Stimulated activated CD8-positive, alpha-beta memory T cell treated with anti-CD3 and anti-CD28 coated beads, Interleukin-15, amount 100 ng/mL, for 4 hours (primary cell): ENCODE data around the gene VWC2L.

ENCODE experiments used
- DNase-seq, 2 donors: peaks; one replicate each; pipeline ENCODE4 v3.0.0-alpha.2; 2020; ENCODE audit warnings: low read depth in 2 of 2

Gene VWC2L

GRCh38 chr2:214410918-214411554 is at the start of gene VWC2L:
Gene VWC2L (plus strand): TSS chr2:214411054. CDS start chr2:214414194, 3,140 bp downstream.
- no peak for DNase-seq

DNA sequence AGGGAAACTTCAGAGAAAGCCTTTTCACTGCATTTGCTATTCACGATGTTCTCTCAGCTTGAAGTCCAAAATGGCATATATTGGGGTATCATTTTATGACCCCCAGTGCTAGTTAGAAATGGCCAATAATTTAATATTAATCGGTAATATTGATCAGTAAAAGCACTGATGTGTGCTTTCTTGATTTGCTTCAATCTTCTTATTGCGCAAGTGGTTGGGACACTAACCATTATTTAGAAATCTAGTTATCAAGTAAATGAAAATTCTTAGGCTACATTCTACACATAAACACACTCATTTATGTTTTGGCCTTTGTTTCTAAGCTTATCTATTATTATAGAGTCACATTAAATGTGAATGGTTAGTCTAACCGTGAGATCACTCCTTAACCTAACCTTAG is 49.7 kb upstream of the VWC2L start:
- no peak for DNase-seq

GRCh38 chr2:214365549-214365948 is 45.3 kb upstream of the VWC2L start:
- no peak for DNase-seq

- DNase-seq: no peak
These were observed 43.7 kb upstream of the VWC2L start for GRCh38 chr2:214367171-214367570.

GRCh38 chr2:214376618-214377285 is 34.1 kb upstream of the VWC2L start:
- DNase-seq: no peak

- no peak for DNase-seq
These were observed 33.6 kb upstream of the VWC2L start for GRCh38 chr2:214377286-214377624.

DNA sequence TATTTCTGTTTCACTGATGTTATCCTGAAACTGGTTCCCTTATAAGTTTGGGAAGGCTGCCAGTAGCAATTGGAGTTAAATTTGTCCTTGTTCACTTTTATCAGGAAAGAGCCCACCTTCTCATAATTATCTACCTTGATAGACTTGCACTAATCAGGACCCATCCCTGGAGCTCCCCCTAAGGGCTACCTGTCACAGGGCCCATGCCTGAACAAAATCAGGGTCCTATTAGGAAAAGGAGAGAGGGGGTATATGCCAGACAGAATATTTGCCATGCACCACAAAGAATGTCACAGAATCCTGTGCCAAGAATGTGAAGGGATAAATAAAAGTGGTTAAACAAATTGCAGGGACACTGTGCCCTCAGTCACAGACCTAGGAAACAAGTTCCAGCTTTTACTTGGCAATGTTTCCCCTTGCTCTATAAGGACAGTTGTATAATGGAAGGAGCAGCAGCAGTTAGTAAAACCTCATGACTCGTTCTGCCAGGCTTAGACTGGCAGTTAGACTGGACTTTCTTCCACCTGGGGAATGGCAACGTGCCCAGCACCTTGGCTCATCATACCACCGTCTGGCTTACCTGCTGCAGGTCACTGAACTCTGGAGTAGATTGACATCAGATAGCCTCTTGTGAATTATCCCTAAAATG is 32.3 kb upstream of the VWC2L start:
- DNase-seq: no peak

- no peak for DNase-seq
These were observed 31.6 kb upstream of the VWC2L start for GRCh38 chr2:214379227-214379626.

DNA sequence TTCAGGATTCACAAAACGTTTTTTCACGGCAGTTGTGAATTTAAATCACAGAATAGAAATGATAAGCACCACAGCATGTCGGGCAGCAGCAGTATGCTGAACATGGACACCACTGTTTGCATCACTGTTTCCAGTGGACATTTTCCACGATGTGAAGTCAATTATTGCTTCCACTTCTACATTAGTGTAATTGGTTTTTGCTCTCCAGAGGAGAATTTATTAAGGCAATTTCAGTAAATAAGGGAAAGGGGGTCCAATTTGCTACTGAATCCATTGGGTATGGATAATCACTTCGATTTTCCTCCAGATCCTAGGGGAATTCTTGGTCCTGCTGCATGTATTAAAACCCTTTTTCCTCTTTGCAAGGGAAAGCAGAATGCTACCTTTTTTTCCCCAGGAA is 30.2 kb upstream of the VWC2L start:
- DNase-seq: no peak

DNA sequence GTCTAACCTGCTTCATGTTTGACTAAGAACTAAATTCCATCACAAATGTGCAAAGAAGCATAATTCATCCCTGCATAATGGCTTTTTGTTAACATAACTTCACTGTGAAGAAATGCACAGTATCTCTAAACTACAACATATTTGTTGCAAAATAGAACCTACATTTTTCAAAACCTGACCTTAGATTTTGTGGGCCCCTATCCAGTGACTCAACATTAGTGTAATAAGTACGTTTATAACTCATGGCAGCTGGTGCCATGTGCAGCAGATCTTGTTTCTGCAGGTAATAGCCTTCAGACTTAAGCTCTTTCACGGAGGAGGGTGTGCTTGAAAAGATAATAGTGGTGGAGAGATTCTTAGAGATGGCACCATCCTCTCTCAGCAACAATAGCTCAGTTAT is 28.6 kb upstream of the VWC2L start:
- no peak for DNase-seq

- DNase-seq: no peak
These were observed 24.1 kb upstream of the VWC2L start for GRCh38 chr2:214386720-214387119.

DNA sequence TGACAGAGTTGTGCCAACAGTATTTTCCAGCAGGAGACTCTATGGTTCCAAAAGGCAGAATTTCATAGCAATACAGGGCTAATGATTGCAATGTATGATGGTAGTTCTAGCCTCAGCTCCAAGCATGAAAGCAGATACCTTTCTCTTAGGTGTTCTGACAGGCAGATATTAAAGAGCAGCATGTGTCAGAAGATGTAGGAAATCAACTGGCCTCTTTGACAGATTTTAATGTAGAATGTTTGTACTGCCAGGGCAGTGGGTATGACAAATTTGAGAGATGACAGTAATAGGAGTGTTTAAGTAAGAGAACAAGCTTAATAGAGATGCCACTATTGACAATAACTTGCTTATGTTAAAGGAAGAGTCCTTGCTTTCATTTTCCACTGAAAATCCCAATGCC is 21.5 kb upstream of the VWC2L start:
- no peak for DNase-seq

- DNase-seq: no peak
These were observed 17.1 kb upstream of the VWC2L start for GRCh38 chr2:214393796-214394195.

DNA sequence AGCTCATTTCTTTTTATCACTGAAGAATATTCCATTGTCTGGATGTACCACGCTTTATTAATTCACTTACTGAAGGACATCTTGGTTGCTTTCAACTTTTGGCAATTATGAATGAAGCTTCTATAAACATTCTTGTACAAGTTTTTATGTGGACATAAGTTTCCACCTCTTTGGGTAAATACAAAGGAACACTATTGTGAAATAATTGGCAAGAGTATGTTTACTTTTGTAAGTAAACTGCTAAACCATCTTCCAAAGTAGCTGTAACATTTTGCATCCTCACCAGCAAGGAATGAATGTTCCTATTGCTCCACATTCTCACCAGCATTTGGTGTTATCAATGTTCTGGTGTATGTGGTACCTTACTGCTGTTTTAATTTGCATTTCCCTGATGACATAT is 15.8 kb upstream of the VWC2L start:
- no peak for DNase-seq

DNA sequence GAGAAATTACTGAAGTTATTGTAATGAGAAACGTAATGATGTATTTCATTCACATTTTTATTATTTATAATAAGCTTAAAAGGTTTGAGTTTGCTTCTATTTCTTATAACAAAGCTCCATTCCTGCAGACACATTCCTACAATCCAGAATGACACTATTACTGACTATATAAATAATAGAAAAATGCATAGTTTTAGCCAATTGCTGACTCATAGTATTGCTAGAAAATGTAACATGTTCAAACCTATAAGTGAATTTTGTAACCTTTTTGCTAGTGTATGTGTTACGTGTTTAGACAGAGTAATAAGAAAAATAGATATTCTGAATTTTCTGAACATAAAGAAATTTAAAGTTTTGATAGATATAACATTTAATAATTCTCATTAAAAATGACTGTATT is 9.3 kb upstream of the VWC2L start:
- no peak for DNase-seq

- DNase-seq: no peak
These were observed 602 bp upstream of the VWC2L start for GRCh38 chr2:214410128-214410775.

GRCh38 chr2:214412679-214413078 is 1.8 kb downstream of the VWC2L start:
- DNase-seq: no peak

DNA sequence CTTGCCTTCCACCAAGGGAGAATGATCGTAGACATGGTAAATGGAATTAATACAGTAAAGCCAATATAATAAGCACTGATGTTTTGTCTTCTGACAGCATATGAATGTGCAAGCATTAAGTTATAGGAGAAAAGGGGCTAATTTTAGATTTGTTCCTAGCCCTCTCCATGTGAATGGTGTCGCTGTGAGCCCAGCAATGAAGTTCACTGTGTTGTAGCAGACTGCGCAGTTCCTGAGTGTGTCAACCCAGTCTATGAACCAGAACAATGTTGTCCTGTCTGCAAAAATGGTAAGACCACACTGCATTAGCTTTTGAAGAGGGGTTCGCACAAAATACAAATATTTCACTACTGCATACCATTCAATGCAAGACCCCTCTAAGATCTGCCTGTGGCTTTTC is 25.6 kb downstream of the VWC2L start:
- DNase-seq: no peak

DNA sequence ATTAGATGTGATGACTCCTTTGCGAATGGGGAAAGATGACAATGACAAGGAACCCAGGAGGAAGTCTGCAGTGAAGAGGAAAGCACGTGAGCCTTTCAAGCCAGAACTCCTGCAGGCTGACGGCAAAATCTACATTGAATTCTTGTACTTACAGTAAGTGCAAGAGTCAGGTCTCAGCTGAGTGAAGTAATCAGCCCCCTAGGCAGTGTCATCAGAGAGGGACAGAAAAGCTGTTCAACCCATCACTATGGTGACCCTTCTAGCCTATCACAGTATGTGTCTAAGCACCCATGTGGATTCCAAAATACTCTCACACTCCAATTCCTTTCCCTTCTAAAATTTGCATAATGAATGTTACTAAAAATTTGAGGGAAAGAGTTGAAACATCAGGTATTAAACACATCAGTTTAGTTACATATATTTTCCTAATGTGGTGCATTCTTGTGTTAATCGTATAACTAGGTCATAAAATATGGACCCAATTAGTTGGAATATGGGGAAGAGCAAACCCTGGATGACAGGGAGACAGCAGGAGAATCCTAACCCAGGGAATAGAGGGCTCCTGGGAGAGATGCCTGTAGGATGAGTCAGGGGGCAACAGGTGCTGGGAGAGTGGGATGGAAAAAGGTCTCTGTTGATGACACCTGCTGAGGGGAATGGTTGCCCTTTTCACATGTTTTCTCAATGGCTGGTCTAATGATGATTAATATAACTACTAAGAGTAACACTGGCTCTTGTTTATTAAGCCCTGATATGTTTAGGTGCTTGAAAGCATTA is 39.5 kb downstream of the VWC2L start:
- no peak for DNase-seq

GRCh38 chr2:214451516-214452275 is 40.8 kb downstream of the VWC2L start:
- DNase-seq: no peak
